GM21447 (cell line): ENCODE results near the gene TRERF1.
"Not testable (repeated sequence)": the region's sequence is repeated elsewhere in the genome, so short reads cannot be mapped to it uniquely, and the experiment has no call there.

ENCODE experiments used
- ATAC-seq: cut with Tn5 transposase; IDR thresholded peaks from one replicate; pipeline ENCODE4 v1.9.1; 2021; ENCODE audit not compliant: unreplicated experiment

TRERF1 gene, protein sequence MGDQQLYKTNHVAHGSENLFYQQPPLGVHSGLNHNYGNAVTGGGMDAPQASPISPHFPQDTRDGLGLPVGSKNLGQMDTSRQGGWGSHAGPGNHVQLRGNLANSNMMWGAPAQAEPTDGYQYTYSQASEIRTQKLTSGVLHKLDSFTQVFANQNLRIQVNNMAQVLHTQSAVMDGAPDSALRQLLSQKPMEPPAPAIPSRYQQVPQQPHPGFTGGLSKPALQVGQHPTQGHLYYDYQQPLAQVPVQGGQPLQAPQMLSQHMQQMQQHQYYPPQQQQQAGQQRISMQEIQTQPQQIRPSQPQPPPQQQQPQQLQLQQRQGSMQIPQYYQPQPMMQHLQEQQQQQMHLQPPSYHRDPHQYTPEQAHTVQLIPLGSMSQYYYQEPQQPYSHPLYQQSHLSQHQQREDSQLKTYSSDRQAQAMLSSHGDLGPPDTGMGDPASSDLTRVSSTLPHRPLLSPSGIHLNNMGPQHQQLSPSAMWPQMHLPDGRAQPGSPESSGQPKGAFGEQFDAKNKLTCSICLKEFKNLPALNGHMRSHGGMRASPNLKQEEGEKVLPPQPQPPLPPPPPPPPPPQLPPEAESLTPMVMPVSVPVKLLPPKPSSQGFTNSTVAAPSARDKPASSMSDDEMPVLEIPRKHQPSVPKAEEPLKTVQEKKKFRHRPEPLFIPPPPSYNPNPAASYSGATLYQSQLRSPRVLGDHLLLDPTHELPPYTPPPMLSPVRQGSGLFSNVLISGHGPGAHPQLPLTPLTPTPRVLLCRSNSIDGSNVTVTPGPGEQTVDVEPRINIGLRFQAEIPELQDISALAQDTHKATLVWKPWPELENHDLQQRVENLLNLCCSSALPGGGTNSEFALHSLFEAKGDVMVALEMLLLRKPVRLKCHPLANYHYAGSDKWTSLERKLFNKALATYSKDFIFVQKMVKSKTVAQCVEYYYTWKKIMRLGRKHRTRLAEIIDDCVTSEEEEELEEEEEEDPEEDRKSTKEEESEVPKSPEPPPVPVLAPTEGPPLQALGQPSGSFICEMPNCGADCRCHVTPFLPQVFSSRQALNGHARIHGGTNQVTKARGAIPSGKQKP (N-terminal part only)

DNA sequence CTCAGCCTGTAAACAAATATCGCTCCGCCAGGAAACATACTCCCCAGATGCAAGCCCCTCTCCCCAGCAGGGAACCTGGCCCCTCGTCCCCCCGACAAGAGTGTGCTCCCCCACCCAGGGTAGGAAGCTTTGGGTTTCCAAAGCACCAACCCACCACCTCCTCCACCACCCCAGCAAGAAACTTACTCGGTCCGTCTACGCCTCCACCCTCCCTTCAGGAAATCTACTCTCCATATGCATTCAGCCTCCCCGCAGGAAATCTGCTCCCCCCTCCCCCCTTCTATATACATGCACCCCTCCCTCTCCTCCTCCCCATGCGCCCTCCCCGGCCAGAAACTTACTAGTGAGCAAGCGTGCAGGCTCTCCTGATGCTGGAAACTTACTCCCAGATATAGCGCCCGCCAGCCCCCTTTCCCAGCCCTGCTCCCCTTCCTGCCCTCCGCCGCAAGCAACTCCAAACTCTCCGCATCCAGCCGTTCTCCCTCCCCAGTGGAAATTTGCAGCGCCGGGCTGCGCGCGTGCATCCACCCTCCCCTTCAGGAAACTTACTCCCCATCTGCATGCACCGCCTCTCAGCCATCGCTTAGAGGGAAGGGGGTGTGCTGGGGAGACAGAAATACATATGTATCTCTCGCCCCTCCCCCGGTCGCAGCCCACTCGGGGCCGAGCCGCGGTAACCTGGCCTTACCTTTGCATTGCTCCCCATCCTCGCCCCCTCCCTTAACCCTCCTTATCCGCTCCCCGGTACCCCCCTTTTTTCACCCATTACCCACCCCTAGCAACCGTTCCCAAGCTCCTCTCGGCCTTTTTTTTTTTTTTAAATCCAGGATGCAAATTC, at the start of gene TRERF1:
Gene TRERF1, minus strand, starts transcription at position 594 of the 838 bp plus-strand sequence. CDS start 182,336 bp downstream, outside the sequence.
- peak; percentile 38 for ATAC-seq

DNA sequence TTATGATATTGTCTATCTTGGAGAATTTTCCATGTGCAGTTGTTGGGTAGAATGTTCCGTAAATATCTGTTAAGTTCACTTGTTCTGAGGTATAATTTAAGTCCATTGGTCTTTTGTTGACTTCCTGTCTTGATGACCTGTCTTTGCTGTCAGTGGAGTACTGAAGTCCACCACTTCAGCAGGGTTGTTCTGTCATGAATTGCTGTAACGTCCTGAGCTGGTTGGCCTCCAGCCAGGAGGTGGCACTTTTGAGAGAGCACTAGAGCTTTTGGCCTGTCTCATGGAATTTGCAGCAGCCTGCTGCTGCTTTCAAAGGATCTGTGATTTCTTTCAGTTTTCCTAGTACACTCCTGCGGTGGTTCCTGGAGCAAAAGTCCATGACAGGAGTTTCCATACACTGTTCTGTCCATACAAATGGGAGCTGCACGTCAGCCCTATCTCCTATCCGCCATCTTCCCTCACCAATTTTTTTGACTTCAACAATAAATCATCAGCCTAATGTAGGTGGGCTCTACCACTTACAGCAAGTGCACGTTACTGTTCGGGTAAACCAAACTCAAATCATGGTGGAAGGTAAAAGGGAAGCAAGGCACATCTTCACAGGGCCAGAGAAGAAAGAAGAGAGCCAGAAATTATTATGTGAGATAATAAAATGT, 46.9 kb upstream of the TRERF1 start:
- ATAC-seq, result no peak

DNA sequence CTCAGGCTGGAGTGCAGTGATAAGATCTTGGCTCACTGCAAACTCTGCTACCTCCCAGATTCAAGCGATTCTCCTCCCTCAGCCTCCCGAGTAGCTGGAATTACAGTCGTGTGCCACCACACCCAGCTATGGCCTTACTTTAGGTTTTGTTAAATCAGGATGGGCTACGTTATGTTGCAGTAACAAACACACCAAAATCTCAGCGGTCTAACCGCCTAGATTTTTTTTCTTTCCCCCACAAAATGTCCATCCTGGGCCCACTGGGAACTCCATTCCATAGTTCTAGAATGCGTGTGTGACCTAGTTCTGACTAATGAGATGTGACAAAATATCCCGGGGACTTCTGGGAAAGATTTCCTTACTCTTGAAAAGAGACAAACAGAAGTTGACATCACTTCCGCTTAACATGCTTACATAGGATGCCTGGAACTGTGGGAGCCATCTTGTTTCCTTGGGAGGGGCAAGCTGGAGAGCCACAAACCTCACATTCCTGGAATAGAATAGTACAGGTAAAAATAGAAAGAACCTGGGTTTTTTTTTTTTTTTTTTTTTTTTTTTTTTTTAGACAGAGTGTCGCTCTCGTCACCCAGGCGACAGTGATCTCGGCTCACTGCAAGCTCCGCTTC, 42.3 kb upstream of the TRERF1 start:
- ATAC-seq, result no peak

DNA sequence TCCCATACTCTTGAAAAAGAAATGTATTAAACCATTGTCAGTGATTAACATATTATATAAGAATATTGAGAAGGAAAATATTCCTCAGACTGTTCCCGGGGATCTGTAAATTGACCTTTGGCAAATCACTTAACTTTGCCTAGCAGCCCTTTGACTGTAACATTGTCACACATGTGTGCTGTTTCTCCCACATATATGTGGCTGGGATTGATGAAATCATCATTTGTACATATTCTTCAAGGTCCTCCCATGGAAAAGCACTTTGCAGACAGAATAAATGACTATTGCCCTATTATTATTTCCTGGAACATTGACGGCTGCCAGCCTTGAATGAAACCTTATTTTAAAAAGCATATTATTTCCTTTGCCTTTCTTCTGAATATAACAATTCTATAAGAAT, 36.4 kb upstream of the TRERF1 start:
- ATAC-seq, result no peak

DNA sequence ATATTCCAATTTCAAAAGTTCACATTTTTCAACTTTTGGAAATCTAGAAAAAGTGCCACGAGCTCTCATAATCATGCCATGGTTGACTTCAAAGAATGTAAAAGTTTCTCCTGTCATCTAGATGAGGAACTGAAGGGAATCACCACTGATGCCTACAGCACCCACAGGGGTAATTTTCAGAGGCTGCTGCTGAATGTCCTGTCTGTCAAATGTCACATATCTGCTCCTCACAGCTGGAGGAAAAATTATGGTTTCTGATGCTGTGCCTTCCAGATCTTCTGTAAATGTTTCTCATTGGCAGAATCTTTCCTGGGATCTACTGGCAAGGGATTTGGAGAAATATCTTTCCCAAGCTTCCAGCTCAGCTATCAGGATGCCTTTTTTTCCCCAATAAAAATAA, 32.5 kb upstream of the TRERF1 start:
- no peak for ATAC-seq

DNA sequence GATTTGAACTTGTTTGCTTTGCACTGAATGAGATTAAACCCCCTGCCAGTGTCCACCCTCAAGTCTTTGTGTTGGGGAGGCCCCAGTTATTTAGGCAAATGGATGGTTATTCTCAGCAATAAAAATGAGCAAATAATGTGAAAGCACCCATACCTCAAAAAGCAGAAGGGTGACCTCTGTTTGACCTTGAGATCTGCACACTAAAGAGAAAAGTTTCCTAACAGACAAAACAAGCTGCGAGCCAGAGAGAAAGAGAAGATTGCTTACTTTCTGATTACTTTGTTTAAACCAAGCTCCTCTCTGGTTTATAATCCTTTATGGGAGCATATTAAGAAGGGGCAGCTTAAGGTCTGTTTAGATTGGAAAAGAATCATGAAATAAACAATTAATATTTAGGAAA, 30.4 kb upstream of the TRERF1 start:
- ATAC-seq, result no peak

DNA sequence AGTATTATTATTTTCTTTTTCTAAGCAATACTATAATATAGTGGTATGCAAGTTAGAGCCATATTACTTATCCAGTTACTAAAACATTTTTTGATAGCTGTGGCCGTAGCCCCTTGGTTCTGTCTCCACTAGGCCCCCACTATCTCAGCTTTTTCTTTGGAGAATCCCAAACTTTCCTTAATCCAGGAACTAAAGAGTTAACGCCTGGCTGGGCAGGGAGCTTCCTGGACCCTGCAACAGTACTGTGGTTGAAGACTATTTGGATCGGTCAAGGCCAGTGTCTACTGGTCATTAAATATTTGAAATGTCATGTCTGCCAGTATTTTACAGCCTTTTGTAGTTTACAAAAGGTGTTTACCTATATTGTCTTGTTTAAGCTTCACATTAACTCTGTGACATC, 20.0 kb upstream of the TRERF1 start:
- ATAC-seq, result no peak

DNA sequence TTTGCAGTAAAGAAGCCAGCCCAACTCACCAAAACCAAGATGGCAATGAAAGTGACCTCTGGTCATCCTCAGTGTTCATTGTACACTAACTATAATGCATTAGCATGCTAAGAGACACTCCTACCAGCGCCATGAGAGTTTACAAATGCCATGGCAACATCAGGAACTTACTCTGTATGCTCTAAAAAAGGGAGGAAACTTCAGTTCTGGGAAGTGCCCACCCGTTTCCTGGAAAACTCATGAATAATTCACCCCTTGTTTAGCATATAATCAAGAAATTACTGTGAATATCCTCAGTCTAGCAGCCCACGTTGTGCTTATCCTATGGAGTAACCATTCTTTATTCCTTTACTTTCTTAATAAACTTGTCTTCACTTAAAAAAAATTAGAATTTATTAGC, 19.4 kb upstream of the TRERF1 start:
- ATAC-seq, result no peak

DNA sequence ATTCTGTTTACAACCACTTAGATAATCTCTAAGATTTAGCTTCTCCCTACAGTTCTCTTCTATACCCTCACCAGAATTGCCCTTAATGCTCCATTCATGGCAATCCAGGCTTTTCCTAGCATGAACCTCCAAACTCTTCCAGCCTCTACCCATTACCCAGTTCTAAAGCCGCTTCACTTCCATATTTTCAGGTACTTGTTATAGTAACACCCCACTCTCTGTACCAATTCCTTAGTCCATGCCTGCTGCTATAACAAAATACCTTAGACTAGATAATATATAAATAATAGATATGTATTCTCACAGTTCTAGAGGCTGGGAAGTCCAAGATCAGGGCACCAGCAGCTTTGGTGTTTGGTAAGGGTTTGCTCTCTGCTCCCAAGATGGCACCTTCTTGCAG, 16.5 kb upstream of the TRERF1 start:
- no peak for ATAC-seq

DNA sequence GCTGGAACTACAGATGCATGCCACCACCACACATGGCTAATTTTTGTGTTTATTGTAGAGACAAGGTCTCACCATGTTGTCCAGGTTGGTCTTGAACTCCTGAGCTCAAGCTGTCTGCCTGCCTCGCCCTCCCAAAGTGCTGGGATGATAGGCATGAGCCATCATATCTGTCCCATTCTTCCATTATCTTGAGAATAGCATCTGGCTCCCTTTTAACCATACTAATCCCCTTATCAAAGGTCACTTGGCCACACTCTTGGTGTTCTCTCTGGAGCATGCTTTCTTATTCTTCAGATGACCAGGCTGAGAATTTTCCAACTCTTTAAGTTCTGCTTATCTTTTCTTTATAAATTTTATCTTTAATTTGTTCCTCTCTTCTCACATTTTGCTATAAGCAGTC, 15.9 kb upstream of the TRERF1 start:
- ATAC-seq, result no peak

DNA sequence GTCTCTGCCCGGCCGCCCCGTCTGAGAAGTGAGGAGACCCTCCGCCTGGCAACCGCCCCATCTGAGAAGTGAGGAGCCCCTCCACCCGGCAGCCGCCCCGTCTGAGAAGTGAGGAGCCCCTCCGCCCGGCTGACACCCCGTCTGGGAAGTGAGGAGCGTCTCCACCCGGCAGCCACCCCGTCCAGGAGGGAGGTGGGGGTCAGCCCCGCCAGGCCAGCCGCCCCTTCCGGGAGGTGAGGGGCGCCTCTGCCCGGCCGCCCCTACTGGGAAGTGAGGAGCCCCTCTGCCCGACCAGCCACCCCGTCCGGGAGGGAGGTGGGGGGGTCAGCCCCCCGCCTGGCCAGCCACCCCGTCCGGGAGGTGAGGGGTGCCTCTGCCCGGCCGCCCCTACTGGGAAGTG, 14.7 kb upstream of the TRERF1 start:
- ATAC-seq, result not testable (repeated sequence)

DNA sequence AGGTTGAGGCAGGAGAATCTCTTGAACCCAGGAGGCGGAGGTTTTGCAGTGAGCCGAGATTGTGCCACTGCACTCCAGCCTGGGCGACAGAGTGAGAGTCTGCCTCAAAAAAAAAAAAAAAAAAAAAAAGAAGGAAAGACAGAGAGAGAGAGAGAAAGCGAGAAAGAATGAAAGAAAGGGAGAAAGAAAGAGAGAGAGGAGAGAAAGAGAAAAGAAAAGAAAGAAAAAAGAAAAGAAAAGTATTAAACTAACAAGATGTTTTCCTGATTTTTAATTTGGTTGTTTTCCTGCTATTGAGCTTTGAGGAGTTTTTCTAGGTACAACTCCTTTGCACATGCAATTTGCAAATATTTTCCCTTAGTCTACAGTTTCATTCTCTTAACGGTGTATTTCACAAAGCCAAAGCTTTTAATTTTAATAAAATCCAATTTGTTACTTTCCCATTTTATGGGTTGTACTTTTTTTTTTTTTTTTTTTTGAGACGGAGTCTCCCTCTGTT, 10.8 kb upstream of the TRERF1 start:
- ATAC-seq, result no peak

DNA sequence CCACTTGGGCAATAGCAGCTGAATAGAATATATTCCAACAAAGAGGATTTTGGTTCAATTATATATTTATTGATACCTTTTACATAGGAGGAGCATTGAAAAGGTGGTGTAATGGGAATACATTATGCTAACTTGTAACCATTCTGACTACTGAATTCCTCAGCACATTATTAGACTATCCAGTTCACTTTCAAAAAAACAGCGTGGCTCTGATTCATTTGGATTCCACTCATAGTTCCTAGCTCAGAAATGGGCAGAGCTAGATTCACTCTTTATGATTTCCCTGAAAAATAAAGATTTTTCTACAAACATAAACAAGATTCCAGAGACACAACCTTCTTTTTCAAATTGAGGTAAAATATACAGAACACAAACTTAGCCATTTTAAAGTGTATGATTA, 9.2 kb upstream of the TRERF1 start:
- ATAC-seq, result no peak

DNA sequence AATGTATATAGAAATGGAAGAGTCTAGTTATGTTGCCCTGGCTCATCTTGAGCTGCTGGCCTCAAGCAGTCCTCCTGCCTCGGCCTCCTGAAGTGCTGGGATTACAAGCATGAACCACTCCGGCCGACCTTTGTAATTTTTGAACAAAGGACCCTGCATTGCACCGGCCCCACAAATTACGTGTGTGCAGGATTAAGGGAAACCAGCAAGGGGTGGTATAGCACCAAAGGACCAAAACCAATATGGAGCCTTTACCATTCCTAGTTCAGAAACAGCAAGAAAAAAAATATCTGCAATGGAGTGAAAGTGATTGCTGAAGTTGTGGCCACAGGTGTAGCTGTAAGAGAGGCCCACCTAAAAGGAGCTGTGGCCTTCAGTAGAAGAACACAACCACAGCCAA, 8.2 kb upstream of the TRERF1 start:
- no peak for ATAC-seq

DNA sequence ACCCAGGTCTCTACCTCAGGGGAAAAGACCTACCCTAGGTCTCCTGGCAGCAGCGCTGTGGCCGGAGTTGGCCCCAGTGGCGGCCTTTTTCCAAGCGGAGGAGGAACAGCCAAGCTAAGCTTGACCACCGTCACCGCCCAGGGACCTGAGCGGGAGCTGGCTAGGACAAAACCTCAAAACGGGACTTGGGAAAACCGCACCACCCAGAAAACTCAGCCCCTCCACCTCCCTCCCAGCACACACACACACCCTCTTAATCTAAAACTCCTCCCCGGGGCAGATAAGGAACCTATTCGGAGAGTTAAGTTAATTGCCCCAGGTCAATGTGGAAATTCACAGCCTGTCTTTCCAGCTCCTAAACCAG, 2.7 kb upstream of the TRERF1 start:
- no peak for ATAC-seq

DNA sequence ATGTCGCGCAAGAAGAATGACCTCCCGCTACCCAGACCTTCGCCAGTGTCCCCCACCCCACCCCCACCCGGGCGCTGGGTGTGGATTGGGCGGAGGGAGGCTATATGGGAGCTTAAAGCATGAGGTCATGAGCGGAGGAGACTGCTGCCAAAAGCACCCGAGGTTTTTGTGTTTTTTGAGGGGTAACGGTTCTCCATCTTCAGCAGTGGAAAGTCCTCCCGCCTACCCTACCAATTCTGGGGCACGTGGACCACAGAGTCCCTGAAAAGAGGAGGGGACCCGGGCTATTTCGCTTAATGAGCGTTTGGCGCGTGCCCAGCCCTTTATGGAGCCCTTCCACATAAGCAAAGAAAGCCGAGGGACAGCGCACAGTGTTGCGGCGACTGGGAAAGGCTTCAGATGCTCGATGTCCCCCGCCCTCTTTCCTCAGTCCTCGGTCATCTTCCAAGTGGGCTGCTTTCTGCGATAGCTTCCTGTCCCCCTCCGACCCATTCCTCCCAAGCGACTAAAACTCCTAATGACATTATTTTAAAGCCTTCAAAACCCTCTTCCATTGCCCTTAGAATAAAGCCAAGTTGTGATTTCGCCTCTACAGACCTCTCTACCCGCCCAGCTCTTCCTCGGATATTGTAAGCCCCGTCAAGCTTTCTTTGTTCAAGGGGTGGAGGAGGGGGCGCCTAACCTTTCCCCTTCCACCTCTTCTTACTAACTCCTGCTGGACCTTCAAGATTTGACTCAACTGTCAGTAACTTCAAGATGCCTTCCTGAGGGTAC, 2.1 kb upstream of the TRERF1 start:
- no peak for ATAC-seq

DNA sequence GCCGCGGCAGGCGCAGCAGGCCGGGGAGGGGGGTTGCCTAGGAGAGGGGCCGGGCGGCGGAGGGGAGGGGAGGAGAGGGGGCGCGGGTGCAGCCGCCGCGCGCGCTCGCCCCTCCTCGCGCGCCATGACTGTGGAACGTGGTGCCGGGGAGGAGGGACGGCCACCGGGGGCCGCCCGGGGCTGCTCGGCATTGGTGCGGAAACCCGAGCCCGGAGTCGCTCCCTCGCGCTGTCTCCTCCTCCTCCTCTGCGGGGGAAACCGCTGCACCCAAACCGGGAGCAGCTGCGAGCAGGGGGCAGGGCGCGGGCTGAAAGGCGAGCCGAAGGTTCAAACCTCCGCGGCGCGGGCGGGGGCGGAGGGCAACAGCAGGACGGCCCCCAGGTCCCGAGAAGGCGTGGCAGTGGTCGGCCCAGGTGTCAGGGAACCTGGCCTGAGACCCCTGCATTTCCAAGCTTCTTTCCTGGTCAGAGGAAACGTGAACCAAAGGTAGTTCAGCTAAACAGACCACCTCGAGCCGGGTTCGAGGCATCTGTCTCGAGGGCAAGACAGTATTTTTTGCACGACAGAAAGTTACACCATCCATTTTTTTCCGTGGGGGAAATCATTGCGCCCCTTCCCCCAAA, 1.4 kb upstream of the TRERF1 start:
- ATAC-seq, result peak; percentile 49

DNA sequence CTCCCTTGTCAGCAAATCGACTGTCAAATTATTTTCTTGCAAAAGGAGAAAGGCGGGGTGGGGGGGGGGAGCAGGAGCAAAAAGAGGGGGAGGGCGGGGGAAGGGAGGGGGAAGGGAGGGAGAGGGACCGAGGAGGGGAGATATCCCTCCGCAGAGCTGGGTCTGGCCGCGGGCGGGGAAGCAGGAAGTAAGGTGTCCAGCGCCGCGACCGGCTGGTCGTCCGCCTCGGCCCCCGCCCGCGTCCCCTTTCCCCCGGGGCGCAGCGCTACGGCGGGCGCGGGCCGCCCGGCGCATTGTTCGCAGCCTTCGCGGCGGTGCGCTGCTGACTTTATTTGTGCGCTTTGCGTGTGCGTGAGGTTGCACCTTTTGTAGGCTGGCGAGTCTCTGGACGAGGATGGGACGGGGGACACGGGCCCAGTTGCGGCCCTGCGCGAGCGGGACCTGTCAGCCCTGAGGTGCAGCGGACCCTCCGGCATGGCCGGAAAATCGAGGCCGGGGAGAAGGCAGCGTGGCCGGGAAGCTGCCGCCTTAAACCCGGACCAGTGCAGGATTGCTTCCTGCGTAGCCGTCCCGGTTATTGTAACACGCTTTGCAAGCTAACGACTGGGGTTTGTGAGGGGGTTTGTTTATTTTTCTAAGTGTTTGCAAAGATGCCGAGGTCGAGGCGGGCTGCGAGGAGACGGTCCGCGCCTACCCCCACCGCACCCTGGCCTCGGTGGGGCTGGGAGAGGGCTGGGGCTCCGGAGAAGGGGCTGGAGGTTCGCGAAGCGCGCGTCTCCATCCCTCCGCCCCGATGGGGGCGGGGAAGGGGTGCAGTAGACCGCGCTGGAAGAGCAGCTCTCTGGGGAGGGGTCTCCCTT, 675 bp upstream of the TRERF1 start:
- ATAC-seq, result peak; percentile 26
